Activated T-cell treated with anti-CD3 and anti-CD28 coated beads, Interleukin-2, amount 50 U/mL, for 4 hours (primary cell): ENCODE results near the gene ACSL3. TPM values are rescaled to one million over a fixed set of nuclear protein-coding genes. Genes with fewer than 3 reads are reported as not detected.

Experiments used
- ATAC-seq, 2 donors: fragments of 200-7000 bp; cut with Tn5 transposase; one replicate each; pipeline ENCODE4 v1.10.0; 2021
- DNase-seq: peaks from one replicate; pipeline ENCODE4 v3.0.0-alpha.2; 2020
- H3K27me3 Mint-ChIP-seq: one replicate; pipeline ENCODE4 v1.8.0; 2021; ENCODE audit warnings: low read depth, mixed read lengths
- H3K36me3 Mint-ChIP-seq: one replicate; pipeline ENCODE4 v1.8.0; 2022; ENCODE audit warnings: mixed read lengths; ENCODE audit not compliant: insufficient read depth
- H3K4me1 Mint-ChIP-seq: one replicate; pipeline ENCODE4 v1.8.0; 2021; ENCODE audit warnings: low read depth, mixed read lengths
- H3K4me3 Mint-ChIP-seq: one replicate; pipeline ENCODE4 v1.8.0; 2021; ENCODE audit warnings: mild to moderate bottlenecking, moderate library complexity, mixed read lengths
- H3K9me3 Mint-ChIP-seq: one replicate; pipeline ENCODE4 v1.8.0; 2021; ENCODE audit warnings: mixed read lengths
- total RNA-seq, 3 donors: library from RNA; stranded (reverse); gene quantifications; one replicate each; pipeline ENCODE4 v1.2.1, GENCODE V29; 2021

ACSL3 gene
- total RNA-seq, 3 donors from 2014 or later, result 29.9 to 36.6 (median 33.7) TPM

DNA sequence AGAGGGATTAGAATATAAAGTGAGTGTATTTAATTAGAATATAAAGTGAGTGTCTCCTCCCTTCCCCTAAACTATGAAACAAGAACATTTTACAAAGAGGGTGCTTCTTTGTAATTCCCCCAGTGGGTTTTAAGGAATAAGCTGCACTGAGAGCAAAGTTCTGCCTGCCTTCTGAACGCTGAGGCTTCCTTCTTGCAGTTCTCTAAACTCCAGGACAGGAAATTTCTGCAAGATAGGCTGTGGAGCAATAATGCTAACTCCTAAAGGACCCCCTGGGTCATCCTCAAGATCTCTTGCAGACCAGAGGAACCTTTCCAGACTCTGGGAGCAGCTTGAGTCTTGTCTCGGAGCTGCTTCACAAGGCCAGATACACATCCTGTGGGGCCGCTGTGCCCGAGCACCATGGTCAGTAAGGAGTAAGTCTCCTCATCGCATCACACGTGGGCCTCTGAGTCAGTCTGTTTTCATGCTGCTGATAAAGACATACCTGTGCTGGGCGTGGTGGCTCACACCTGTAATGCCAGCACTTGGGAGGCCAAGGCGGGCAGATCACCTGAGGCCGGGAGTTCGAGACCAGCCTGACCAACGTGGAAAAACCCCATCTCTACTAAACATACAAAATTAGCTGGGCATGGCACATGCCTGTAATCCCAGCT lies 103.7 kb downstream of the ACSL3 start:
- no peak for ATAC-seq
- Mint-ChIP-seq H3K27me3 (peaks cover 10% of the 10 kb centered on the region), H3K36me3 (no peaks in the 10 kb centered on the region), H3K9me3 (no peaks in the 10 kb centered on the region), H3K4me1 (no peaks in the 10 kb centered on the region), H3K4me3 (no peak overlapping the region)
- no peak for DNase-seq

GRCh38 chr2:222965555-222965954 lies 104.7 kb downstream of the ACSL3 start:
- no peak for ATAC-seq
- H3K4me1 Mint-ChIP-seq, result no peaks in the 10 kb centered on the region
- no peaks in the 10 kb centered on the region for H3K9me3 Mint-ChIP-seq
- no peak overlapping the region for H3K4me3 Mint-ChIP-seq
- H3K27me3 Mint-ChIP-seq, result peaks cover 9% of the 10 kb centered on the region
- no peak for DNase-seq
- H3K36me3 Mint-ChIP-seq, result no peaks in the 10 kb centered on the region

DNA sequence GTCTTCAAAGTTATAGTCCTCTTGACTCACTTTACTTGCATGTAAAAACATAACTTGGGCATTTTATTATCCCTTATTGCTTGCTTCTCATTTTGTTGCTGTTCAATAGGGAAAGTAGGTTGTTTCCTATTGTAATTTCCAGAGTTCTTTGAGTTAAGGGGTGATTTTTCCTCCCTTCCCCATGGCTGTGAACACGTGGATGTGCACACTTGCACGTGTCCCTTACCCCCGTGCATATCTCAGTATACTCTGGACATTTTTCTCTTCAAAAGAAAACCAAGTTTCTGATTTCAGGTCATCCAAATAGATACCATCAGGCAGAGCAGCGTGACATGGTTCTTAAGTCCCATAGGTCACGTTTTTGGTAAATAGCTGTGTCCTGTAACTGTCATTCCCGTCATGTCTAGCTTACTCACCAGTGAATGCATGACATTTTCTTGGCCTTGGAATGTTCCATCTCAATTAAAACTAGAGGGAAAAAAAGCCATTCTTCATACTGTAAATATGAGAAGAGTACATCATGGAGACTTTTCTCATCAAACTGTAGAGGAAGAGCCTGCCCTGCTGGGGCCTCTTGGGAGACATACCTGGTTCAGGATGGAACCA lies 107.8 kb downstream of the ACSL3 start:
- ATAC-seq, result no peak
- no peak for DNase-seq
- Mint-ChIP-seq H3K36me3 (no peaks in the 10 kb centered on the region), H3K27me3 (no peaks in the 10 kb centered on the region), H3K9me3 (no peaks in the 10 kb centered on the region), H3K4me1 (no peaks in the 10 kb centered on the region), H3K4me3 (no peak overlapping the region)

DNA sequence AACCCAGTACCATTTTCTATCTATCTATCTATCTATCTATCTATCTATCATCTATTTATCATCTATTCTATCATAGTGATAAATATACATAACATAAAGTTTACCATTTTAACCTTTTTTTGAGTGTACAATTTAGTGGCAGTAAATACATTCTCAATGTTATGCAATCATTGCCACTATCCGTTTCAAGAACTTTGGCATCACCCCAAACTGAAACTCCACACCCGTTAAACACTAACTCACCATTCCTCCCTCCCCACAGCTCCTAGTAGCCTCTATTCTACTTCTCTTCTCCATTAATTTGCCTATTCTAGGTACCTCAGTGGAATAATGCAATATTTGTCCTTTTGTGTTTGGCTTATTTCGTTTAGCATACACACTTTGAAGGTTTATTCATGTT lies 108.7 kb downstream of the ACSL3 start:
- no peaks in the 10 kb centered on the region for H3K4me1 Mint-ChIP-seq
- H3K27me3 Mint-ChIP-seq, result no peaks in the 10 kb centered on the region
- no peaks in the 10 kb centered on the region for H3K9me3 Mint-ChIP-seq
- H3K4me3 Mint-ChIP-seq, result no peak overlapping the region
- ATAC-seq (no peak), DNase-seq (no peak)
- no peaks in the 10 kb centered on the region for H3K36me3 Mint-ChIP-seq

DNA sequence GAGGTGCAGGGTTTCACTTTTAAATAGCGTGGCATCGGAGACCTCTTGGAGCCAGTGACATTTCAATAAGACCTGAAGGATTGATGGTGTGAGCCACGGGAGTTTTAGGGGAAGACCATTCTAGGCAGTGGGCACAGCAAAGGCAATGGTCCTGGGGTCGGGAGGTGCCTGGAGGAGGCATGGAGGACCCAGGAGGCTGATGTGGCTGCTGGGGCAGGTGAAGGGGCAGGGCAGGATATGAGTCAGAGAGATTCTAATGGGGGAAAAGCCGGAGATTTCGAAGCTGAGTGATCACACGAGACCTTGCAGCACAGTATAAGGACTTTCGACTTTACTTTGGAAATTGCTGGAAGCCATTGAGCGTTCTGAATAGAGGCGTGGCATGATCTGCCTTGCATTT lies 111.6 kb downstream of the ACSL3 start:
- DNase-seq (no peak), ATAC-seq (no peak)

GRCh38 chr2:222973237-222973636 lies 112.4 kb downstream of the ACSL3 start:
- Mint-ChIP-seq H3K36me3 (no peaks in the 10 kb centered on the region), H3K9me3 (no peaks in the 10 kb centered on the region), H3K4me1 (no peaks in the 10 kb centered on the region), H3K4me3 (no peak overlapping the region), H3K27me3 (peaks cover 9% of the 10 kb centered on the region)
- ATAC-seq (no peak), DNase-seq (no peak)

More for the DNA sequence above, 111.6 kb downstream of the ACSL3 start:
- Mint-ChIP-seq H3K36me3 (no peaks in the 10 kb centered on the region), H3K4me1 (no peaks in the 10 kb centered on the region), H3K27me3 (peaks cover 9% of the 10 kb centered on the region), H3K9me3 (no peaks in the 10 kb centered on the region), H3K4me3 (no peak overlapping the region)

DNA sequence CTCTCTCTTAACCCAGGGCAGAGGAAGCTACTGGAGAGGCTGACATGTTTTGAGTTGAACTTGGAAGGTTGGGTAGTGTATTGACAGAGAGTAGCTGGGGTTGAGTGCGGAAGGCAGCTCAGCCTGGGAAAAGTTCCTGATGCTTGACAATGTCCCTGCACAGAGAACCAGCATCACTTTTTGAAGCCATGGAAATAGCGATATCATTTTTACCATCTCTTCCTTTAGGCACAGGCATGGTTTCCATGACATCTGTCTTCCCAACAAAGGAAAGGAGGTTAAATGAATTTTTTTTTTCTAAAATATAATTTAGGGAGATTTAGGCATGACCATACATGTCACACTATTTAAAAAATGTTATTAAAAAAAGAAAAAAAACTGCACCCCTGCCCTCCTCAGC lies 112.9 kb downstream of the ACSL3 start:
- no peaks in the 10 kb centered on the region for H3K36me3 Mint-ChIP-seq

DNA sequence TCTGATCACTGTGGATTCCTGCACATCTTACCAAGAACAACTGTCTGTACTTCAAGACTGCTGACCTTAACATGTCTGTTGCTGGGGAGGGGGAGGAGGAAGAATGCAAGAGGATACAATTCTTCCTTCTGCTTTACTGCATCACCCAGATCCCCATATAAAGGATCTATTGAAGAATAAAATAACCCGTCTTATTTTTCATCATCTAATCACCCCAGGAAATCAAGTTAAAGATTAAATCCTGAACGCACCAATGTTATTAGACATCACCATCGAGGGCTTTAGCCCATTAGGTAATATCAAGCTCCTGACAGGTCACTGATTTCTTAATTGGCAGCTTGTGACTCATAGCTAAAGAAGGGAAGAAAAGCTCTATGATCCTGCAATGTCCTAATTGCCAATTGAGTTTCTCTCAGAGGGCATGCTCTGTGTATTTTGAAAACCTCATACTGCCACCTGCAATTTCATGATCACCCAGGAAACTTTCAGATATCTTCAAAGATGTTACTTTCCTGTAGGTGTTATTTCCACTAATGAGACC lies 115.8 kb downstream of the ACSL3 start:
- peaks cover 9% of the 10 kb centered on the region for H3K27me3 Mint-ChIP-seq
- DNase-seq, result no peak
- no peaks in the 10 kb centered on the region for H3K9me3 Mint-ChIP-seq
- H3K4me1 Mint-ChIP-seq, result no peaks in the 10 kb centered on the region
- no peak overlapping the region for H3K4me3 Mint-ChIP-seq
- ATAC-seq, result no peak
- H3K36me3 Mint-ChIP-seq, result no peaks in the 10 kb centered on the region

More for the DNA sequence above, 112.9 kb downstream of the ACSL3 start:
- no peak overlapping the region for H3K4me3 Mint-ChIP-seq
- H3K4me1 Mint-ChIP-seq, result no peaks in the 10 kb centered on the region
- H3K9me3 Mint-ChIP-seq, result no peaks in the 10 kb centered on the region
- no peak for DNase-seq
- no peak for ATAC-seq
- peaks cover 9% of the 10 kb centered on the region for H3K27me3 Mint-ChIP-seq

GRCh38 chr2:222977121-222977520 lies 116.3 kb downstream of the ACSL3 start:
- peaks cover 9% of the 10 kb centered on the region for H3K27me3 Mint-ChIP-seq
- ATAC-seq (no peak), DNase-seq (no peak)
- no peaks in the 10 kb centered on the region for H3K36me3 Mint-ChIP-seq
- peaks cover under 1% of the 10 kb centered on the region for H3K4me1 Mint-ChIP-seq
- H3K9me3 Mint-ChIP-seq, result no peaks in the 10 kb centered on the region
- H3K4me3 Mint-ChIP-seq, result no peak overlapping the region

DNA sequence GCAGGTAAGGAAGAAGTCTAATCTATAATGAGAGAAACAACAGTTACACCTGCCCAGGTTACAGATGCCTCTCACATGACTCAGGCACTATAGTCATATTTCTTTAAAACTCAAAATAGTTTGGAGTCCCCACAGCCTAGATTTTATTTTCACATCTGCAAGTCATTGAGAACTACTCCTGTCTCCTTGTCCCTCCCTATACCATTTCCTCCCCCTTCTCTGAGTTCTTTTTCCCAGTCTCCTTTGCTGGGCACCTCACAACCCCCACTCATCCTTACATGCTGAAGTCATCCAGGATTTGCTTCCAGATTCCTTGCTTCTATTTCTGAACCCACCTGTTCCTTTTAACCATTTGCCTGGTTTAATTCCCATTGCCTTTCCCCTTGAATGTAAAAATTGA lies 118.0 kb downstream of the ACSL3 start:
- Mint-ChIP-seq H3K36me3 (no peaks in the 10 kb centered on the region), H3K4me1 (peaks cover 10% of the 10 kb centered on the region), H3K27me3 (peaks cover 12% of the 10 kb centered on the region), H3K9me3 (no peaks in the 10 kb centered on the region), H3K4me3 (no peak overlapping the region)
- ATAC-seq, result no peak
- no peak for DNase-seq

DNA sequence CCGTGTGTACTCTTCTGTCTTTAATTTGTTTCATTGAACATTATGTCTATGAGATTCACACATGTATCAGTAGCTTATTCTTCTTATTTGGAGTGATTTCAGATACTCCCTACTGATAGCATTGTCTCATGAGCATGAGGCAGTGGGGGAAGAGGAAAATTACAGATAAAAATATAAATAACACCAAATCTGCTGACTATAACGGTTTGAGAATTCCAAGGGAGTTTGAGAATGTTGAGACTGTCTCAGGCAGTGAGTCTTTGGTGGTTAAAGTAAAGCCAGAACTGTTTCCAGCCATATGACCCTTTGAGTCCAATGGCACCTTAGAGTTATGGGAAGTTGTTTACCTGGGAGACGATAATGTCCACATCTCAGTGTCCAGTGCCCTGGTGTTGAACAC lies 118.6 kb downstream of the ACSL3 start:
- Mint-ChIP-seq H3K27me3 (peaks cover 14% of the 10 kb centered on the region), H3K9me3 (no peaks in the 10 kb centered on the region), H3K36me3 (no peaks in the 10 kb centered on the region), H3K4me1 (peaks cover 10% of the 10 kb centered on the region), H3K4me3 (no peak overlapping the region)
- no peak for DNase-seq
- ATAC-seq, result no peak

DNA sequence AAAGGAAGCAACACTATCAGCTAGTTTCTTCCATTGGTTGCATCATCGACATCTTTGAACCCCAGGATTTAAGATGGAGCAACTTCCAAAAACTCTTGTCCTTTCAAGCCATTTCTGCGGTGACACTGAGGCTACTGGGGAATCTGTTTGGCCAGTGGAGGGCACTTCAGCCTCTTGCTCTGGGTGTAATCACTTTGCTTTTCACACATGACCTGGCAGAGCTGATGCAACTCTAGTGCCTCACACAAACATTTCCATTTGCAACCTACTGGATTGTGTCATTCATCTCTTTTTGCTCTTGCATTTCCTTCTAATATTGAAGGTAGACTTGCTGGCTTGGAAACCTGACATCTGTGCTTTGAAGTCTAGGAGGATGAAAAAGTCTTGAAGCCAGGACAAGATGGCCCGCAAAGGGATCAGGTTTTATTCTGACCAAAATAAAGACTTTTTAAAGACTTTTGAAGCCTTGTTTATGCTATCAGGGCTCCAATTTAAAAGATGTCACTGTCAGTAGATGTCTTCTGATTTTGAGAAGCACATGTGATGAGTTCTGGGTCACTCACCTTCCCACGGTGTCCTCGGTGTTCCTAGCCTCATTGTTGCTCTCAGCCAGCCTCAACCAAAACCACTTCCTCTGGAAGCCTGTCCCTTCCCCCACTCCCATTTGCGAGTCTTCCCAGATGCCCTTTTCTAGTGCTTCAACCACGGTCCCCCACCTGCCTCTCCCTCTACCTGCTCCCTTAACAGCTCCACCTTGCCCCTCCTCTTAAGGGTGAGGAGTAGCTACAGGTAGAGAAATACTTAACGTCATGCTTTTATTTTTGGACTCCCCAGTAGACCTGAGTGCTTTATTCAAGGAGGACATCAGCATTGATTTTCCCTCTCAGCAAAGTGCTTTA lies 121.4 kb downstream of the ACSL3 start:
- DNase-seq (no peak), ATAC-seq (no peak)
- Mint-ChIP-seq H3K4me3 (no peak overlapping the region), H3K27me3 (peaks cover 20% of the 10 kb centered on the region), H3K36me3 (no peaks in the 10 kb centered on the region), H3K4me1 (peaks cover 10% of the 10 kb centered on the region), H3K9me3 (peaks cover 5% of the 10 kb centered on the region)

DNA sequence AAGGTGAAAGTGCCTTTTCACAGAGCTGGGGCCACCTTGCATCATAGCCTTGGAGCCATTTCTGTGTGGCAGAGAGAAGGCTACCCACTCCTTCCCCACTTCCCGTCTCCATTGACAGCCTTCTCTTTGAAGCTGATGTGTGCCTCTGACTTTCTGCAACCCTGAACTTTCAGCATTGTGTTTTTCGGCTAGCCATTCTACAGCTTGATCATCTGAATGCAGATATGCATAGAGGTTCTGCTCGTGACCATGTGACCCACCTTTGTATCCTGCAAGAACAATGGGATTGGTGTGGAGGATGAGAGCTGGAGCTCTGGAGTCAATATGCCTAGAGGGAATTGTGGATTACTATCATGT lies 122.1 kb downstream of the ACSL3 start:
- Mint-ChIP-seq H3K27me3 (peaks cover 20% of the 10 kb centered on the region), H3K36me3 (no peaks in the 10 kb centered on the region), H3K9me3 (peaks cover 5% of the 10 kb centered on the region), H3K4me1 (peaks cover 10% of the 10 kb centered on the region), H3K4me3 (no peak overlapping the region)
- ATAC-seq, result no peak
- no peak for DNase-seq

GRCh38 chr2:222984908-222985307 lies 124.1 kb downstream of the ACSL3 start:
- Mint-ChIP-seq H3K9me3 (peaks cover 5% of the 10 kb centered on the region), H3K4me1 (peaks cover 10% of the 10 kb centered on the region), H3K4me3 (no peak overlapping the region), H3K36me3 (no peaks in the 10 kb centered on the region), H3K27me3 (peaks cover 24% of the 10 kb centered on the region)
- DNase-seq (no peak), ATAC-seq (no peak)
